Hematopoietic multipotent progenitor cell treated with erythropoietin and hydrocortisone succinate and interleukin-3 and kit ligand, for 6 days (in vitro differentiated cells): ENCODE measurements around the gene TBC1D3I.

Source experiments
- DNase-seq: peaks from one replicate; pipeline ENCODE4 v3.0.0-alpha.2; 2015

The TBC1D3I gene

GRCh38 chr17:36205637-36206485 is 58.5 kb downstream of the TBC1D3I start:
- no peak for DNase-seq

GRCh38 chr17:36204724-36205500 is 59.5 kb downstream of the TBC1D3I start:
- no peak for DNase-seq
